Neural progenitor cell (in vitro differentiated cells): ENCODE measurements around the gene KISS1R. TPM values are rescaled to one million over a fixed set of nuclear protein-coding genes. Genes with fewer than 3 reads are reported as not detected.

Experiments
- DNase-seq: peaks from one replicate; pipeline ENCODE4 v3.0.0-alpha.2; 2016; ENCODE audit warnings: low spot score
- H2AFZ ChIP-seq: fragments of 200-600 bp; sonication (generic); replicated peaks from 2 replicates; pipeline ENCODE4 v1.6.1; 2016; ENCODE audit warnings: antibody characterized with exemption
- H3F3A ChIP-seq: fragments of 200-600 bp; sonication (generic); 2 replicates; pipeline ENCODE4 v1.6.1; 2016; ENCODE audit warnings: antibody characterized with exemption, low read depth
- H3K27ac ChIP-seq: fragments of 200-600 bp; sonication (generic); 2 replicates; pipeline ENCODE4 v1.5.1; 2016; ENCODE audit warnings: mild to moderate bottlenecking
- H3K27me3 ChIP-seq: fragments of 200-600 bp; sonication (generic); 2 replicates; pipeline ENCODE4 v1.6.1; 2016; ENCODE audit warnings: mild to moderate bottlenecking, moderate library complexity
- H3K36me3 ChIP-seq: fragments of 200-600 bp; sonication (generic); 2 replicates; pipeline ENCODE4 v1.5.1; 2016
- H3K4me1 ChIP-seq: fragments of 200-600 bp; sonication (generic); 2 replicates; pipeline ENCODE4 v1.6.1; 2016; ENCODE audit warnings: mixed run types
- H3K4me2 ChIP-seq: fragments of 200-600 bp; sonication (generic); 2 replicates; pipeline ENCODE4 v1.6.1; 2016
- H3K4me3 ChIP-seq: fragments of 200-600 bp; sonication (generic); 2 replicates; pipeline ENCODE4 v1.5.1; 2016
- H3K79me2 ChIP-seq: fragments of 200-600 bp; sonication (generic); 2 replicates; pipeline ENCODE4 v1.6.1; 2016; ENCODE audit warnings: low read depth
- H3K9ac ChIP-seq: fragments of 200-600 bp; sonication (generic); 2 replicates; pipeline ENCODE4 v1.6.1; 2016
- H3K9me3 ChIP-seq: fragments of 200-600 bp; sonication (generic); 2 replicates; pipeline ENCODE4 v1.5.1; 2016; ENCODE audit warnings: low read depth
- H4K20me1 ChIP-seq: fragments of 200-600 bp; sonication (generic); 2 replicates; pipeline ENCODE4 v1.6.1; 2016; ENCODE audit warnings: low read depth
- H3K27ac Mint-ChIP-seq: 3 replicates; pipeline ENCODE4 v1.8.0; 2021; ENCODE audit warnings: mixed read lengths
- H3K27me3 Mint-ChIP-seq: 2 replicates; pipeline ENCODE4 v1.8.0; 2022; ENCODE audit warnings: low read depth, mild to moderate bottlenecking, inconsistent platforms, moderate library complexity, mixed read lengths; ENCODE audit not compliant: insufficient read depth
- H3K36me3 Mint-ChIP-seq: 3 replicates; pipeline ENCODE4 v1.8.0; 2021; ENCODE audit warnings: mixed read lengths
- H3K4me1 Mint-ChIP-seq: 3 replicates; pipeline ENCODE4 v1.8.0; 2021; ENCODE audit warnings: mixed read lengths
- H3K4me3 Mint-ChIP-seq: 3 replicates; pipeline ENCODE4 v1.8.0; 2021; ENCODE audit warnings: mild to moderate bottlenecking, moderate library complexity, mixed read lengths
- H3K9me3 Mint-ChIP-seq: 3 replicates; pipeline ENCODE4 v1.8.0; 2020; ENCODE audit warnings: mixed read lengths
- EZH2 ChIP-seq: fragments of 200-600 bp; sonication (generic); IDR thresholded peaks from 2 replicates; pipeline ENCODE4 v1.6.1; 2017; ENCODE audit warnings: antibody characterized with exemption, mild to moderate bottlenecking, moderate library complexity
- EZH2phosphoT487 ChIP-seq: fragments of 200-600 bp; sonication (generic); IDR thresholded peaks from 2 replicates; pipeline ENCODE4 v1.6.1; 2017; ENCODE audit warnings: antibody characterized with exemption
- total RNA-seq: library from RNA; depleted of rRNA; stranded (reverse); fragments of >200 nt; gene quantifications from 2 replicates; pipeline ENCODE4 v1.2.3, GENCODE V29; 2015; ENCODE audit warnings: low replicate concordance
- TF ChIP-seq, protein P1 (sequence below): fragments of 200-600 bp; sonication (generic); IDR thresholded peaks from 2 replicates; pipeline ENCODE4 v1.5.1; 2017; ENCODE audit warnings: antibody characterized with exemption, mild to moderate bottlenecking

The KISS1R gene
- total RNA-seq, 1 donor from 2014 or later = not detected

- Histone ChIP-seq H3K79me2 (no peaks in the 10 kb centered on the region), H3K4me1 (peaks cover 9% of the 10 kb centered on the region), H3K4me2 (peak overlapping the region; percentile 76), H2AFZ (no peak overlapping the region), H3K36me3 (no peaks in the 10 kb centered on the region), H3K27ac (no peak overlapping the region), H3K4me3 (peak overlapping the region; percentile 41), H4K20me1 (peaks cover 23% of the 10 kb centered on the region), H3K9ac (no peak overlapping the region), H3F3A (peaks cover 66% of the 10 kb centered on the region), H3K27me3 (peaks cover 79% of the 10 kb centered on the region), H3K9me3 (no peaks in the 10 kb centered on the region)
- Mint-ChIP-seq H3K27me3 (peaks cover 20% of the 10 kb centered on the region), H3K4me1 (peaks cover 10% of the 10 kb centered on the region), H3K36me3 (no peaks in the 10 kb centered on the region), H3K4me3 (peak overlapping the region; percentile 63), H3K27ac (no peak overlapping the region), H3K9me3 (no peaks in the 10 kb centered on the region)
- TF ChIP-seq EZH2phosphoT487 (peak; percentile 95), EZH2 (peak; percentile 98)
- TF ChIP-seq, protein P1, sequence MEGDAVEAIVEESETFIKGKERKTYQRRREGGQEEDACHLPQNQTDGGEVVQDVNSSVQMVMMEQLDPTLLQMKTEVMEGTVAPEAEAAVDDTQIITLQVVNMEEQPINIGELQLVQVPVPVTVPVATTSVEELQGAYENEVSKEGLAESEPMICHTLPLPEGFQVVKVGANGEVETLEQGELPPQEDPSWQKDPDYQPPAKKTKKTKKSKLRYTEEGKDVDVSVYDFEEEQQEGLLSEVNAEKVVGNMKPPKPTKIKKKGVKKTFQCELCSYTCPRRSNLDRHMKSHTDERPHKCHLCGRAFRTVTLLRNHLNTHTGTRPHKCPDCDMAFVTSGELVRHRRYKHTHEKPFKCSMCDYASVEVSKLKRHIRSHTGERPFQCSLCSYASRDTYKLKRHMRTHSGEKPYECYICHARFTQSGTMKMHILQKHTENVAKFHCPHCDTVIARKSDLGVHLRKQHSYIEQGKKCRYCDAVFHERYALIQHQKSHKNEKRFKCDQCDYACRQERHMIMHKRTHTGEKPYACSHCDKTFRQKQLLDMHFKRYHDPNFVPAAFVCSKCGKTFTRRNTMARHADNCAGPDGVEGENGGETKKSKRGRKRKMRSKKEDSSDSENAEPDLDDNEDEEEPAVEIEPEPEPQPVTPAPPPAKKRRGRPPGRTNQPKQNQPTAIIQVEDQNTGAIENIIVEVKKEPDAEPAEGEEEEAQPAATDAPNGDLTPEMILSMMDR = no peak
- DNase-seq = peak; percentile 57
Observed at GRCh38 chr19:919199-920050, 2.3 kb downstream of the KISS1R start.

DNA sequence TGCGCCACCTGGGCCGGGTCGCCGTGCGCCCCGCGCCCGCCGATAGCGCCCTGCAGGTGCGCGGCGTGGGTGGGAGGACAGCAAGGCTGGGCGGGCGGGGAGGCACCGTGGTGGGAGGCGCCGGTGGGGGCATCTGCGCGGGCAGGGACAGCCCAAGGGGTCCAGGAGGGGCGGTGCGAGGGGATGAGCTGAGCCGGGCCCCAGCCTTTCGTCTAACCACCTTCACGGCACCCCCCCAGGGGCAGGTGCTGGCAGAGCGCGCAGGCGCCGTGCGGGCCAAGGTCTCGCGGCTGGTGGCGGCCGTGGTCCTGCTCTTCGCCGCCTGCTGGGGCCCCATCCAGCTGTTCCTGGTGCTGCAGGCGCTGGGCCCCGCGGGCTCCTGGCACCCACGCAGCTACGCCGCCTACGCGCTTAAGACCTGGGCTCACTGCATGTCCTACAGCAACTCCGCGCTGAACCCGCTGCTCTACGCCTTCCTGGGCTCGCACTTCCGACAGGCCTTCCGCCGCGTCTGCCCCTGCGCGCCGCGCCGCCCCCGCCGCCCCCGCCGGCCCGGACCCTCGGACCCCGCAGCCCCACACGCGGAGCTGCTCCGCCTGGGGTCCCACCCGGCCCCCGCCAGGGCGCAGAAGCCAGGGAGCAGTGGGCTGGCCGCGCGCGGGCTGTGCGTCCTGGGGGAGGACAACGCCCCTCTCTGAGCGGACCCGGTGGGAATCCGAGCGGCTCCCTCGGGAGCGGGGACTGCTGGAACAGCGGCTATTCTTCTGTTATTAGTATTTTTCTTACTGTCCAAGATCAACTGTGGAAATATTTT lies 3.1 kb downstream of the KISS1R start:
- no peak overlapping the region for H2AFZ ChIP-seq
- Mint-ChIP-seq H3K4me3 (peak overlapping the region; percentile 75), H3K27ac (no peak overlapping the region), H3K36me3 (no peaks in the 10 kb centered on the region), H3K27me3 (peaks cover 21% of the 10 kb centered on the region), H3K9me3 (no peaks in the 10 kb centered on the region), H3K4me1 (peaks cover 10% of the 10 kb centered on the region)
- no peaks in the 10 kb centered on the region for H3K36me3 ChIP-seq
- H4K20me1 ChIP-seq = peaks cover 23% of the 10 kb centered on the region
- peak; percentile 98 for TF ChIP-seq EZH2
- TF ChIP-seq, protein P1 = no peak
- TF ChIP-seq EZH2phosphoT487 = peak; percentile 90
- peak; percentile 46 for DNase-seq
- peaks cover 66% of the 10 kb centered on the region for H3F3A ChIP-seq
- H3K27ac ChIP-seq = no peak overlapping the region
- H3K9ac ChIP-seq = no peak overlapping the region
- peak overlapping the region; percentile 76 for H3K4me2 ChIP-seq
- H3K4me3 ChIP-seq = peak overlapping the region; percentile 41
- H3K9me3 ChIP-seq = no peaks in the 10 kb centered on the region
- peaks cover 9% of the 10 kb centered on the region for H3K4me1 ChIP-seq
- H3K79me2 ChIP-seq = no peaks in the 10 kb centered on the region
- H3K27me3 ChIP-seq = peaks cover 76% of the 10 kb centered on the region

GRCh38 chr19:924553-925086 lies 7.5 kb downstream of the KISS1R start:
- H3K4me2 ChIP-seq = peak overlapping the region; percentile 84
- H3K36me3 ChIP-seq = no peaks in the 10 kb centered on the region
- Mint-ChIP-seq H3K27ac (no peak overlapping the region), H3K4me1 (peaks cover 8% of the 10 kb centered on the region), H3K4me3 (peak overlapping the region; percentile 83), H3K27me3 (peaks cover 15% of the 10 kb centered on the region), H3K9me3 (no peaks in the 10 kb centered on the region), H3K36me3 (no peaks in the 10 kb centered on the region)
- H3F3A ChIP-seq = peaks cover 58% of the 10 kb centered on the region
- peaks cover 32% of the 10 kb centered on the region for H3K27me3 ChIP-seq
- peaks cover 31% of the 10 kb centered on the region for H4K20me1 ChIP-seq
- no peak overlapping the region for H2AFZ ChIP-seq
- TF ChIP-seq EZH2phosphoT487 (no peak), EZH2 (no peak)
- TF ChIP-seq, protein P1 = no peak
- no peak overlapping the region for H3K9ac ChIP-seq
- H3K79me2 ChIP-seq = peaks cover 39% of the 10 kb centered on the region
- no peaks in the 10 kb centered on the region for H3K9me3 ChIP-seq
- H3K4me1 ChIP-seq = peaks cover 15% of the 10 kb centered on the region
- H3K27ac ChIP-seq = no peak overlapping the region
- DNase-seq = no peak
- H3K4me3 ChIP-seq = peak overlapping the region; percentile 97
